ENCODE results near the gene IDUA. TPM values are rescaled to one million over a fixed set of nuclear protein-coding genes. Genes with fewer than 3 reads are reported as not detected.
"Not testable (repeated sequence)": the region's sequence is repeated elsewhere in the genome, so short reads cannot be mapped to it uniquely, and the experiment has no call there.

IDUA gene
- polyA plus RNA-seq (ENCODE audit: insufficient read length), result 16.5 TPM

- DNase-seq, result peak; percentile 80
Measured at GRCh38 chr4:986879-987623, at the start of gene IDUA. Gene IDUA (plus strand): TSS chr4:987044. CDS start chr4:987085, 41 bp downstream.

DNA sequence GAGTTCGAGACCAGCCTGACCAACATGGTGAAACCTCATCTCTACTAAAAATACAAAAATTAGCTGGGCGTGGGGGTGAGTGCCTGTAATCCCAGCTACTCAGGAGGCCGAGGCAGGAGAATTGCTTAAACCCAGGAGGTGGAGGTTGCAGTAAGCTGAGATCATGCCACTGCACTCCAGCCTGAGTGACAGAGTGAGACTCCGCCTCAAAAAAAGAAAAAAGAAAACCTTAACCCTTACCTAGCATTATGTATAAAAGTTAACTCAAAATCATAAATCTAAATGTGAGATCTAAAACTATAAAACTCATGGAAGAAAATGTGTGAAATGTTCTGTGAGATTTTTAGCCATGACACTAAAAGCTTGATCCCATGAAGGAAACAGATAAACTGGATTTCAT lies 47.3 kb upstream of the IDUA start:
- DNase-seq, result not testable (repeated sequence)

- no peak for DNase-seq
Measured at GRCh38 chr4:945274-946102, 41.4 kb upstream of the IDUA start.

GRCh38 chr4:946103-946450 lies 40.8 kb upstream of the IDUA start:
- DNase-seq, result no peak

DNA sequence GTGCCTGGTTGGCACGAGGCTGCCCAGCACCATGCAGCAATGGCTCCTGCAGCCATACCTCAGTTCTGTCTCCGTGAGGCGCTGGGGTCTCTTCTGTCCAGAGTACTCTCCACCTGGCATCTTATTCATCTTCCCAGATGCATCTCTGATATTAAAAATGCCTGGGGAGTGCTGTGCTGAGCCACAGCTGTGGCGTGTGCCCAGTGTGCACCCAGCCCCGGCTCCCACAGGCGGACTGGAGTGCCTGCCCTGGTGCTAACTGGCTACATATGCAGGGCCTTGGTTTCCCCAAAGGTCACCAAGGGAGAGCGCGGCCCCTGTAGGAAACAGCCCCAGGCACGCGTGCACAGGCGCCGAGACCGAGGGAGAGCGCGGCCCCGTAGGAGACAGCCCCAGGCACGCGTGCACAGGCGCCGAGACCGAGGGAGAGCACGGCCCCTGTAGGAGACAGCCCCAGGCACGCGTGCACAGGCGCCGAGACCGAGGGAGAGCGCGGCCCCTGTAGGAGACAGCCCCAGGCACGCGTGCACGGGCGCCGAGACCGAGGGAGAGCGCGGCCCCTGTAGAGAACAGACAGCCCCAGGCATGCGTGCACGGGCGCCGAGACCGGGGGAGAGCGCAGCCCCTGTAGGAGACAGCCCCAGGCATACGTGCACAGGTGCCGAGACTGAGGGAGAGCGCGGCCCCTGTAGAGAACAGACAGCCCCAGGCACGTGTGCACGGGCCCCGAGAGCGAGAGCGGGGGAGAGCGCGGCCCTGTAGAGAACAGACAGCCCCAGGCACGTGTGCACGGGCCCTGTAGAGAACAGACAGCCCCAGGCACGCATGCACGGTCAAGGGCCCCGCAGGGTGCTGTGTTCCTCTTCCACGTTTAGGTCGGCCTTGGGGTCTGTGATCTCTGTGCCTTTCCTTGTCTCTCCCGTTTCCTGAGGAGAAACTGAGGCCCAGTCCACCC lies 40.0 kb upstream of the IDUA start:
- DNase-seq, result no peak

- no peak for DNase-seq
Measured at GRCh38 chr4:947491-947971, 39.3 kb upstream of the IDUA start.

DNA sequence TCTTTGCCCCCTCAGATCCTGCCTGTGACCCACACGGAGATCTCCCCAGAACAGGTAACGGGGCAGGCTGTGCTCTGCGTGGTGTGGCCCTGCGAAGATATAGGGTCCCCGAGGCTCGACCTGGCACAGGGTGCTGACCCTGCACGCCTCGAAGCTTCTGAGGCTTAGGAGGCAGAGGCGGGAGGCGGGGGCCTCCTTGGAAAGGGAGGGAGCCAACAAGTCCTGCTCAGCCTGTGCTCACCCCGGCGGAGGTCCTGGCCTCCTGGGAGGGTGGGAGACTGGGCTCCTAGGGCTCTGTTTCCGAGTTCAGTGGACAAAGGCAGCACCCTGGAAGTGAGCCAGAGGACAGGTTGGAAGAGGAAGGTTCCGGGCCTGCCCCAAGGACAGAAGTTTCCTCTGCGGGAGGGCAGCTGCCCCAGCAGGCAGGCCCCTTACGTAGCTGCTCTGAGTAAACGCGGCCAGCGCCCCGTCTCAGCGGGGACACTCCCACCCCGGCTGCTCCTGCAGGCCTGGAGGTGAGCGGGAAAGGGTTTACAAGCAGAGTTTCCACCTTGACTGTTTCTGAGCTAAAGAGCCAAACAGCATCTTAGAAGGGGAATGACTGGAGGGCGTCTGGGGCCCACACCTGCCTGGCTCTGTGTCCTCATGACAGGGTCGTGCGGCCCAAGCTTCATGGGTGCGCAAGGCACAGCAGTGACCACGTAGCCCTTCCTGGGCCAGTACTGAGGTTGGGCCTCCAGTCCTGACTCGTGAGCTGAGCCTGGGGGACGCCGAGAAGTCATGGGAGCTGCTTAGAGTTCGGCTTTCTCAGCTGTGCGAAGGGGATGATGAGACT lies 38.5 kb upstream of the IDUA start:
- no peak for DNase-seq

- no peak for DNase-seq
Measured at GRCh38 chr4:948936-949300, 37.9 kb upstream of the IDUA start.

DNA sequence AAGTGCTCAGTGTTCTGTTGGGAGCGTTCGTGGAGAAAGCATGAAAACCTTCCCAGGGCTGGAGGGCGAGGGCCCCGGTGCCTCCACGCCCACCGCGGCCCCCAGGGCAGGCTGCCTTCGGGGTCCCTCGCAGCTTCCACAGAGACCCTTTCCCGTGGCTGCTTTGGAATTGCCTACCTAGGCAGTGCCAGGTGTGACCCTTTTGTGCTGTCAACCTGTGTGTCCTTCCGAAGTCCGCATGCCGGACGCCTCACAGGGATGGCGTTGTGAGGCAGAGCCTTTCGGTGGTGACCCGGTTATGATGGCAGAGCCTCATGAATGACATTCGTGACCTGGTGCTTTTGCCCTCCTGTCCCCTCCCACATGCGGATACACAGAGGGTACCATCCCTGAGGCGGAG lies 37.2 kb upstream of the IDUA start:
- no peak for DNase-seq

DNA sequence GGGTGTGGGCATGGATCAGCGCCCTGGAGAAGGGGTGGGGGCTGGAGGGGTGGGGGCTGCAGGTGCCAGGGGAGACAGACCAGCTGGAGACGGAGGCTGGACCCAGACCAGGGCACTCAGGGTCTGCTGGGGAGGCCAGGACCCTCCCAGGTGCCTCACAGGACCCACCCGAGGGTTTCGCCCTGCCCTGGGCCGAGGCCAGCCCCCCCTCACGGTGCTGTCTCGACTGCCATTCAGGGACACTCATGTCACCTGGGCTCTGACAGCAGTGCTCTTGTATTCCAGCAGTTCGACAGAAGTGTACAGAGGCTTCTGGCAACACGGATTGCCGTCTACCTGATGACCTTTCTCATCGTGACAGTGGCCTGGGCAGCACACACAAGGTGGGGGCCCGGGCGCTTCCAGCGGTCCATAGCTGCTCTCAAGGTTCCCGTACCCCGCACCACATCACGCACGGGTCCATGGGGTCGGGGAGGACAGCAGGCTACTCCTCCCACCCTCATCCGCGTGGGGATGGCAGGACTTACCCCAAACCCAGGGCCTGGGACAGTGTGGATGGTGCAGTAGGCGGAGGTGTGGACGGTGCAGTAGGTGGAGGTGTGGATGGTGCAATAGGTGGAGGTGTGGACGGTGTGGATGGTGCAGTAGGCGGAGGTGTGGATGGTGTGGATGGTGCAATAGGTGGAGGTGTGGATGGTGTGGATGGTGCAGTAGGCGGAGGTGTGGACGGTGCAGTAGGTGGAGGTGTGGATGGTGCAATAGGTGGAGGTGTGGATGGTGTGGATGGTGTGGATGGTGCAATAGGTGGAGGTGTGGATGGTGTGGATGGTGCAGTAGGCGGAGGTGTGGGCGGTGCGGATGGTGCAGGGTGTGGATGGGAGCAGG lies 36.5 kb upstream of the IDUA start:
- DNase-seq, result no peak

GRCh38 chr4:951186-951585 lies 35.7 kb upstream of the IDUA start:
- no peak for DNase-seq

- no peak for DNase-seq
Measured at GRCh38 chr4:951594-952468, 35.0 kb upstream of the IDUA start.

- DNase-seq, result no peak
Measured at GRCh38 chr4:952881-953573, 33.8 kb upstream of the IDUA start.

GRCh38 chr4:953574-953915 lies 33.3 kb upstream of the IDUA start:
- DNase-seq, result no peak

- DNase-seq, result no peak
Measured at GRCh38 chr4:954211-955020, 32.4 kb upstream of the IDUA start.

GRCh38 chr4:955161-955921 lies 31.5 kb upstream of the IDUA start:
- no peak for DNase-seq

- no peak for DNase-seq
Measured at GRCh38 chr4:955931-956381, 30.9 kb upstream of the IDUA start.
